Measurements from ENCODE around the gene MSN.
"Not testable (repeated sequence)": the region's sequence is repeated elsewhere in the genome, so short reads cannot be mapped to it uniquely, and the experiment has no call there.

Gene MSN

GRCh38 chrX:65667503-65668376 lies at the start of gene MSN:
Gene MSN (plus strand): TSS chrX:65667654. CDS start chrX:65667842, 188 bp downstream.
- DNase-seq (ENCODE audit: low read depth) = peak; percentile 55

- DNase-seq (ENCODE audit: low read depth) = not testable (repeated sequence)
Measured at GRCh38 chrX:65620096-65620705, 47.3 kb upstream of the MSN start.

GRCh38 chrX:65630771-65631170 lies 36.7 kb upstream of the MSN start:
- DNase-seq (ENCODE audit: low read depth) = no peak

DNA sequence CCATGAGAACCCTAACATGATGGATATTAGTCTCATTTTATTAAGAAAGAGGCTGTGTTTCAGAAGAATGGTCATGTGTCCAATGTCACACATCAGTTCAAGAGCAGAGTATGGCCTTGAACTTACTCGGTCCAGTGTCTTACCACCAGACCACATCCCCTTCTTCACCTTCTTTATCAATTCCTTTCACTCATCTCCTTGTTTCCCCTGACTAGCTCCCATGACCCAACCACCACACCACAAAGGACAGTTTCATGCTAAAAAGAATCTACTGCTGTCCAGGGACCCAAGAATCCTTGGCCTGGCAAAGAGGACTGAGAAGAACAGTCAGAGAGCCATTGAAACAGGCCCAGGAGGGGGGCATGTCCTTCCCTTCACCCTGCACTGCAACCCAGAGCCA lies 33.6 kb upstream of the MSN start:
- DNase-seq (ENCODE audit: low read depth) = no peak

GRCh38 chrX:65634732-65635131 lies 32.7 kb upstream of the MSN start:
- DNase-seq (ENCODE audit: low read depth) = no peak

DNA sequence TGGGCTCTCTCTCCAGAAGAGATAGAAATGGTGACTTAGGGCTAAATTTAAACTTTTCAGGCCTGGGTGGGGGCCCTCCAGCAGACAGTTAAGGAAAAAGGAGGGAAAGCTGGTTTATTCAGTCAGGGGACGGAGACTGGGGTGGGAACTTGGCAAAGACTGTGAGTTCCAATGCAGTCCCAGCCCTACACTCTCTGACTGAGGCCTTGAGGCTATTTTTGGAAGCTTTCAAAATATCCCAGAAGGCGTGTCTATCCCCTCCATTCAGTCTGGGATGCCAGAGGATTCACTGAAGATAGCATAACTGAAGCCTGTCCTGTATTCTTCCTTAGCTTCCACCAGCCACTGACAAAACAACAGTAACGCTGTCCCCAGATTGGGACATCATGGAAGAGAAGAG lies 32.1 kb upstream of the MSN start:
- no peak for DNase-seq (ENCODE audit: low read depth)

- no peak for DNase-seq (ENCODE audit: low read depth)
Measured at GRCh38 chrX:65635822-65636221, 31.6 kb upstream of the MSN start.

- DNase-seq (ENCODE audit: low read depth) = not testable (repeated sequence)
Measured at GRCh38 chrX:65636261-65636660, 31.2 kb upstream of the MSN start.

GRCh38 chrX:65637335-65637734 lies 30.1 kb upstream of the MSN start:
- no peak for DNase-seq (ENCODE audit: low read depth)

DNA sequence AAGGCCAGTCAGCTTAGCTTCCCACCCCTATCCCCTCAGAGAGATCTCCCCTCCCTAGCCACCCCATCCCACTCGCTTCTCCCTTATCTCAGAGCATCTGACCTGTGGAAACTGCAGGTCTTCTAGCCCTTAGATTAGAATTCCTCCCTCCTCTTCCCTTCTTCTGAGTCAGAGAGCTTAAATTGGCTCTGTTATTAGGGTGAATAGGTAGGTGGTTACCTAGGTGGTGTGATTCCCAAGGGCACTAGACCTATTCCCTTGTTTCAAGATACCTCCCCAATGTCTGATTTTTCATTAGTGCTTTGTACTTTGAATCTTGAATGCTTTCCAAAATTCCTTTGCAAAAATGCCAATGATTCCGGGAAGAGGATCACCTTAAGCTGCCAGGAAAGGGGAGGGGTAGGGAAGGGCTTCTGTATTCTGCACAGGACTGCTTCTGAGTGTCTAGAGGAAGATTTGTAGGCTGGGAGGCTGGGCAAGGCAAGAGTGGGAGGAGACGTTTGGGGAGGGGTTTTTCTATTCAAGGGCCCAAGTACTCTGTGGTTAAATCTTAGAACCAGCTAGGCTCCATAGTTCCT lies 24.5 kb upstream of the MSN start:
- DNase-seq (ENCODE audit: low read depth) = no peak

DNA sequence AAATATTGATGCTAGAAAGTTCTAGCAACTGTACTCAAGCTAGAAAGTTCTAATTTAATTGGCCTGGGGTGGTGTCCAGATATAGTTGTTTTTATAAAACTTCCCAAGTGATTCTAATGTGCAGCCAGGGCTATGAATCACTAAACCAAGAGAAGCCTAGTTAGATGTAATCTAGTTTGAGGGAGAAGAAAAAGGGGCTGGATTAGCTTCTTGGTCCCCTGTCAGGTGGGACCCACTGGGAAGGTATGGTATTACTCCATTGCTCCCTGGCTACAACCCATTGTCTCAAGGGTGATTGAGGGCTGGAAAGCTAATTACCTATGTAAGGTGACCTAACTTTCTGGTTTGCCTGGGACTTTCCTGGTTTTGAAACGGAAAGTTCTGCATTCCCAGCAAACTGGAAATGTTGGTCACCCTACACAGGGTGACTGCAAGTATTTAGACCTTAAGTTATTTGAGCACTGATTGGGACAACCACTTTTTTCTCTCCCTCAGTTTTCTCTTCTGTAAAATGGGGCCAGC lies 23.9 kb upstream of the MSN start:
- no peak for DNase-seq (ENCODE audit: low read depth)

DNA sequence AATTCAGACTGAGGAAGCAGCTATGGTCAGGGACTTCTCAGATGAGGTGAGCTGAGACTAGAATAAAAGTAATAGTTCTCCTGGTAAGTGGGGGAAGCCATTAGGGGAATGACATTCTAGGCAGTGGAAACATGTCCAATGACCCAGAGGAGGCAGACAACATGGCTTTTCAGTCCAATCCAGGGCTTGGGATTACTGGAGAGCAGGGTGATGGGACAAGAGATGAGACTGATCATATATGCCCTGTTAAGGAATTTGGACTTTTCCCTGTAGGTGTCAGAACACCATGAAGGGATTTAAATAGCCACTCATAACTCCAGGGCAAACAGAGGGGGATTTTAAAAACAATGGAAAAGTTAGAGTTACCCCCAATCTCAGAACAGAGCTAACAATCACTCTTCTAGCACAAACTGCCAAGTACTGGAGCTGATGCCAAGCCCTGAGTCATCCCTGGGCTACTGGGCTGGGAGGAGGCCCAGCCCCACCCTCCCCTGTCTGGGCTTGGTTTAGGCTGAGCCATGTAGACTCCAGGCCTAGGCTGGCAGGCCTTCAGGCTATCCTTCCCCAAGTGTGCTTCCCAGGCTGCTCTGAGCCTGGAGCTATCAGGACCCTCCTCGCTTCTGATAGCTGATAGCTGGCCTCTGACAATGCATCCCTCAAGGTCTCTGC lies 22.7 kb upstream of the MSN start:
- DNase-seq (ENCODE audit: low read depth) = peak; percentile 4

GRCh38 chrX:65647801-65648200 lies 19.7 kb upstream of the MSN start:
- no peak for DNase-seq (ENCODE audit: low read depth)

DNA sequence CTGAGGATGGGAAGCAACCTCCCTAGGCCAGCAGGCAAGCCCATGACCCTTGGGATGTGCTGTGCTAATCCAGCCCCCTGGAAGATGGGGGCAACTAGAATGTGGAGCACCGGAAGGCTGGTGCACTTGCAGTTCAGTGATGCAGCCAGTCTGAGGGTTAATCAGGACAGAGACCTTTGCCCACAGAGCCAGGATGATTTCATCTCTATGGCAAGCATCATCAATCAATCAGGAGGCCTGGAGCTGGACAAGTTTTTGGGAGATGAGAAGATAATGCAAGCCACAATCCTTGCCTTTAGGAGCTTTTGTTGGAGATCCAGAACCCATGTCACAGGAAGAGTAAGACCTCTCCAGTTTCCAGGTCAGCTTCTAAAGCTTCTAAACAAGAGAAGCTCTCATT lies 15.4 kb upstream of the MSN start:
- DNase-seq (ENCODE audit: low read depth) = no peak

DNA sequence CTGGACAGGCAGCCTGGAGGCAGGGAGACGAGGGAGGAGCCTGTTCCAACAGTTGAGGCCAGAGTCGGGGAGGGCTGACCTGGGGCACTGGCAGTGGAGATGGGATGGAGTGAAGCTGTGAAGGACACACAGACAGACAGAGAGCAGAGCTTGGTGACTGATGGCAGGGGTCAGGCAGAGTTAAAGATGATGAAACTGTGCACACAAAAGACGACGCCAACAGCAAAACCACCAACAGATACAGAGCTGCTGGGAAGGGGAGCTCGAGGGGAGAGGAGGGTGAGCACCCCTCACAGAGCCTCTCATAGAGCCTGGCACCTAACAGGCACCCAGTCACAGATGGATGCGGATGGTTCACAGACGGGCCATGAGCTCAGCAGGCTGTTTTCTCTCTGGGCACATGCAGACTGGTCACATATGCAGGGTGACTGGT lies 10.4 kb upstream of the MSN start:
- DNase-seq (ENCODE audit: low read depth) = not testable (repeated sequence)

DNA sequence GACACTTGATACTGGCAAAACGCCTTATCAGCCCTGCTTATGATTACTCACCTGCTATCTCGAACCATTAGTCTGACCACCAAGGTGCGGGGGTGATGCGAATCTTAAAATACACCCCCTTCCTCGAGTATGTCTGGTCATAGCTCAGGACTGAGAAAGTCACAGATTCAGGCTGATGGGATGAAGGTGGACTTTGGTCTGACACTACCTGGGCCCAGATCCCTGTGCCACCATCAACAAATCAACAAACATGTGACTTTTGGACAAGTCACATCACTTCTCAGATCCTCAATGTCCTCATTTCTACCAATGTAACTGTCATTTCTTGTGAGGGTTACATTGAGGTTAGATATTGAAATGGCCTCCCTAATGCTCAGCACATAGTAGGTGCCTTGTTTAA lies 9.8 kb upstream of the MSN start:
- DNase-seq (ENCODE audit: low read depth) = no peak

DNA sequence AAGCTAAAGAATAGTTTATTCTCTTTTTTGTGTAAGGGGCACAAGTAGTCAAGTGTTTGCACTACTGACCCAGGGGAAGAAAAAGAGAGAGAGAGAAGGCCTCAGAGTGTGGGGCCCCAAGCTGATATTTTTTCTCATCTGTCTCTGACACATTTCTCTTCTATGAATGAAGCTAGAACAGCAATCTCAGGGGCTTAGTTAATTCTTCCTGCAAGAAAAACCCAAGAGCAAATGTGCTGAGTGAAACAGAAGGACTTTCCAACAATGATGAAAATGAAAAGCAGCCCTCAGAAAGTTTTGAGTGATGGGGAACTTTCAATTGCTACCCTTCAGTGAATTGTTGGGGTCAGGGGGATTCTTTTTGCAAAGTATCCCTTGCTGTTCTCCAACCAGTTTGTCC lies 9.2 kb upstream of the MSN start:
- no peak for DNase-seq (ENCODE audit: low read depth)

GRCh38 chrX:65667157-65667502 lies 324 bp upstream of the MSN start:
- no peak for DNase-seq (ENCODE audit: low read depth)

GRCh38 chrX:65668377-65669310 lies 1.2 kb downstream of the MSN start:
- DNase-seq (ENCODE audit: low read depth) = peak; percentile 31

GRCh38 chrX:65671286-65671685 lies 3.8 kb downstream of the MSN start:
- DNase-seq (ENCODE audit: low read depth) = no peak

DNA sequence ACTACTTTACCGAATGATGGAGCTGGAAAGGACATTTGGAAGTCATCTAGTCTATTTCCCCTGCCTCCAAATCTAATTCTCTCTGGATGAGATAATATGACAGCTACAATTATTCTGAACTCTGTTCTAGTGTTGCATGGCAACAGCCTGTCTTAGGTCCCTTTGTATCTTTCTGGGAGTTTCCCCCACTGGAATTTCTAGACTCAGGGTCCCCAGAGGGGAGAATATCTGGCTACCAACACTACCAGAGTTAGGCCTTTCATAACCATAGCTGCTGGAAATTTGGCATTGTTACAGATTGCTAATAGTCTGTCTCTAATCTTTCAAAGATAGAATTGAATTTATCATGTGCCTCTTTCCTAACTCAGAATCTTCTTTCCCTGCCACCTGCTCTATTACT lies 4.5 kb downstream of the MSN start:
- DNase-seq (ENCODE audit: low read depth) = no peak

DNA sequence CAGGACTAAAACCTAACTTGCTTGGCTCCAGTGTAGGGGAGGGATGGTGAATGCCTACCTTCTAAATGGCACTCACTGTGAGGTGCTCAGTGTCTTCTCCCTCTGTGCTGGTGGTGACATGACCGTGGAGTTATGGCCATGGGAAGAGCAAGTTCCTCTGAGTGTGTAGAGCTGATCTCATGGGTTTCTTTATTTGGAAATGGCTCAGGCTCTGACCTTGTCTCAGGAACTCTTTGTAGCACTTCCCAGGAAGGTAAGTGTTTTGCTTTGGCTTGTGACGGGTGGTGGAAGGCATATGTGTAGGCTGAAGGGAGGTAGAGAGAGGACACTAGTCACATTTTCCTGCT lies 6.4 kb downstream of the MSN start:
- no peak for DNase-seq (ENCODE audit: low read depth)
